AG04450 (cell line): ENCODE data around the gene CRYBB2. TPM values are rescaled to one million over a fixed set of nuclear protein-coding genes. Genes with fewer than 3 reads are reported as not detected.

Source experiments
- CTCF ChIA-PET: fragments of 300-600, 350-600 bp; formaldehyde crosslinking; extraction: SDS; loops from one replicate; lab custom pipeline; 2022; ENCODE audit warnings: antibody characterized with exemption, inconsistent platforms; lab: Charles Lee
- POLR2A ChIA-PET: fragments of 350-600 bp; formaldehyde crosslinking; extraction: SDS; loops from one replicate; lab custom pipeline; 2021; ENCODE audit warnings: antibody characterized with exemption, inconsistent platforms; lab: Yijun Ruan, JAX
- DNase-seq: peaks from one replicate; pipeline ENCODE4 v3.0.0-alpha.2; 2011; ENCODE audit warnings: low read depth, low spot score
- H3K27ac ChIP-seq: one replicate; pipeline ENCODE4 v1.5.1; 2012; ENCODE audit warnings: low read depth, low read length, control low read depth
- H3K27me3 ChIP-seq: one replicate; pipeline ENCODE4 v1.6.0; 2012; ENCODE audit warnings: low read length; ENCODE audit not compliant: control insufficient read depth, insufficient read depth
- H3K4me3 ChIP-seq: 2 replicates; pipeline ENCODE4 v1.5.1; 2011; ENCODE audit warnings: mild to moderate bottlenecking, low read depth, low read length, control low read depth
- H3K9me3 ChIP-seq: 2 replicates; pipeline ENCODE4 v1.5.1; 2012; ENCODE audit warnings: low read length; ENCODE audit not compliant: control insufficient read depth, insufficient read depth
- CTCF ChIP-seq: IDR thresholded peaks from 2 replicates; pipeline ENCODE4 v1.5.1; 2011; ENCODE audit warnings: low read depth, low read length, control low read depth, inconsistent platforms
- polyA plus RNA-seq: library from polyadenylated mRNA; depleted of rRNA; stranded (reverse); fragments of >200 nt; gene quantifications from 2 replicates; pipeline ENCODE4 v1.2.3, GENCODE V29; 2011

The CRYBB2 gene
- polyA plus RNA-seq, 1 experiment = 1.7 TPM

GRCh38 chr22:25182131-25183110 lies 37.0 kb upstream of the CRYBB2 start:
- DNase-seq = no peak
- Histone ChIP-seq H3K27ac (no peak overlapping the region), H3K27me3 (no peaks in the 10 kb centered on the region), H3K4me3 (no peak overlapping the region), H3K9me3 (peaks cover 11% of the 10 kb centered on the region; the same call in 1 of the 2 replicates)
- ChIA-PET CTCF (no interaction called here), POLR2A (no interaction called here)
- no peak for TF ChIP-seq CTCF

- POLR2A ChIA-PET = no interaction called here
- H3K4me3 ChIP-seq = no peak overlapping the region
- peaks cover 4% of the 10 kb centered on the region; the same call in 1 of the 2 replicates for H3K9me3 ChIP-seq
- no peaks in the 10 kb centered on the region for H3K27me3 ChIP-seq
- no peak for TF ChIP-seq CTCF
- no peak for DNase-seq
- CTCF ChIA-PET = no interaction called here
- no peak overlapping the region for H3K27ac ChIP-seq
Measured at GRCh38 chr22:25183949-25184619, 35.4 kb upstream of the CRYBB2 start.

- TF ChIP-seq CTCF = no peak
- H3K27ac ChIP-seq = no peak overlapping the region
- ChIA-PET POLR2A (no interaction called here), CTCF (no interaction called here)
- no peaks in the 10 kb centered on the region; the same call in 1 of the 2 replicates for H3K9me3 ChIP-seq
- no peak for DNase-seq
- no peak overlapping the region for H3K4me3 ChIP-seq
- H3K27me3 ChIP-seq = no peaks in the 10 kb centered on the region
Measured at GRCh38 chr22:25186140-25186539, 33.3 kb upstream of the CRYBB2 start.

GRCh38 chr22:25187469-25187868 lies 32.0 kb upstream of the CRYBB2 start:
- POLR2A ChIA-PET = no interaction called here
- no peak for TF ChIP-seq CTCF
- DNase-seq = no peak

GRCh38 chr22:25192406-25192805 lies 27.0 kb upstream of the CRYBB2 start:
- ChIA-PET POLR2A (no interaction called here), CTCF (interaction anchor here (1.0 kb wide), 1 partner anchor 11 kb away, joined by 3 read pairs; no protein-coding TSS in a partner anchor)
- H3K27me3 ChIP-seq = no peaks in the 10 kb centered on the region
- no peaks in the 10 kb centered on the region for H3K9me3 ChIP-seq
- H3K27ac ChIP-seq = no peak overlapping the region
- no peak overlapping the region for H3K4me3 ChIP-seq
- DNase-seq = no peak
- TF ChIP-seq CTCF = no peak

More at GRCh38 chr22:25187469-25187868, 32.0 kb upstream of the CRYBB2 start:
- CTCF ChIA-PET = interaction anchor here (2.1 kb wide), 1 partner anchor 15 kb away, joined by 9 read pairs; no protein-coding TSS in a partner anchor
- Histone ChIP-seq H3K27ac (no peak overlapping the region), H3K4me3 (no peak overlapping the region), H3K9me3 (no peaks in the 10 kb centered on the region; the same call in 1 of the 2 replicates), H3K27me3 (no peaks in the 10 kb centered on the region)
